HL-60 (cell line): ENCODE data around the gene B3GAT3.

Experiments
- DNase-seq, 2 experiments: peaks; one replicate each; pipeline ENCODE4 v3.0.0-alpha.2; 2010 to 2020; ENCODE audit warnings: low read depth in 1 of 2, low spot score in 1 of 2
- H3K27ac ChIP-seq: fragments of 250-450 bp; sonication (Bioruptor Pico); replicated peaks from 2 replicates; pipeline ENCODE4 v1.5.1; 2020; ENCODE audit warnings: mild to moderate bottlenecking, moderate library complexity
- H3K27me3 ChIP-seq: fragments of 250-450 bp; sonication (Bioruptor Pico); 2 replicates; pipeline ENCODE4 v1.5.1; 2021; ENCODE audit warnings: mild to moderate bottlenecking, moderate library complexity; ENCODE audit not compliant: insufficient read depth, poor library complexity, severe bottlenecking
- H3K4me3 ChIP-seq: replicated peaks from 2 replicates; pipeline ENCODE4 v1.5.1; 2011; ENCODE audit warnings: mild to moderate bottlenecking, control low read depth, low read length; ENCODE audit not compliant: insufficient read depth
- GABPA ChIP-seq: IDR thresholded peaks from 2 replicates; pipeline ENCODE4 v1.6.1; 2012; ENCODE audit warnings: low read depth
- POLR2AphosphoS5 ChIP-seq: IDR thresholded peaks from 2 replicates; pipeline ENCODE4 v1.6.1; 2012; ENCODE audit warnings: low read depth
- SPI1 ChIP-seq: IDR thresholded peaks from 2 replicates; pipeline ENCODE4 v1.6.1; 2012; ENCODE audit warnings: low read depth, mild to moderate bottlenecking, borderline replicate concordance
- TF ChIP-seq, protein P1 (sequence below): IDR thresholded peaks from one replicate; pipeline ENCODE4 v1.5.1; 2011; ENCODE audit warnings: low read length, control low read depth, inconsistent platforms; ENCODE audit not compliant: insufficient read depth
- TF ChIP-seq, protein P2 (sequence below): IDR thresholded peaks from 2 replicates; pipeline ENCODE4 v1.6.1; 2012; ENCODE audit warnings: low read depth; ENCODE audit not compliant: insufficient replicate concordance

The B3GAT3 gene

DNA sequence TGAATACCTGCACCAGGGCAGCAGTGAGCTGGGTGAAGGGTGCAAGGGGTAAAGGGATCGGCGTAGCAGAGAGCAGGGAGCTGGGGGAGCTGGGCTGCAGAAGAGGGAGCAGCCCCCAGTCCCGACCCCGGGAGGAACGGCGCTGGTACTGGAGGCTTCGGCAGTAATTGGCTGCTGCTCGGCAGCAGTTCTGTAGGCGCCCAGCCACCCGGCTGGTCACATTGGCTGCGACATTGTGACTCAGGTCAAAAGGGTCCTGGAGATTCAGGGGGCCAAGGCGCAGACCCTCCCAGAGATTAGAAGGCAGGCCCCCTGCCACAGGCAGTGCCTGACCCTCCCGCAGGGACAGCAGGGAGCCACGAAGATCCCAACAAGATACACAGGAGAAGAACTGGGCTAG is 45.9 kb downstream of the B3GAT3 start:
- H3K27me3 ChIP-seq: no peaks in the 10 kb centered on the region
- H3K4me3 ChIP-seq: no peak overlapping the region

DNA sequence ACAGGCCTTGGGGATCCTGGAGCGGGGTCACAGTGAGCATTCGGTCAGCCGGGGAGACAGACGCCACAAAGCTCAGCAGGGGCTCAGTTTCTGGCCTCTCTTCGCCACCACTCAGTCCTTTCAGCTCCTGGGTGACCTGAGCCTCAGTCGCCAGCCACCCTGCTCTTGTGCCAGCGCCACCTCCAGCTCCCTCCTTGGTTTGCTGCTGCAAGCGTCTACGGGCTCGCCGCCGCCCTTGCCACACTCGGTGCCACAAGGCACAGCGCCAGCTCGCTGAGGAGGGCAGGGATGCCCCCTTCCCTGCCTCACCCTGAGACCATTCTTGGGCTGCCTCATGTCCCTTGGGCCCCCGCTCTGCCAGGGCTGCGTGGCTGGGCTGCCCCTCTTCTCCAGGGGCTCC is 46.6 kb downstream of the B3GAT3 start:
- DNase-seq: peak in 1 of 2 experiments; percentile 46
- H3K27me3 ChIP-seq: no peaks in the 10 kb centered on the region
- no peak; the same call in 1 of the 2 replicates for TF ChIP-seq POLR2AphosphoS5
- TF ChIP-seq, protein P1, sequence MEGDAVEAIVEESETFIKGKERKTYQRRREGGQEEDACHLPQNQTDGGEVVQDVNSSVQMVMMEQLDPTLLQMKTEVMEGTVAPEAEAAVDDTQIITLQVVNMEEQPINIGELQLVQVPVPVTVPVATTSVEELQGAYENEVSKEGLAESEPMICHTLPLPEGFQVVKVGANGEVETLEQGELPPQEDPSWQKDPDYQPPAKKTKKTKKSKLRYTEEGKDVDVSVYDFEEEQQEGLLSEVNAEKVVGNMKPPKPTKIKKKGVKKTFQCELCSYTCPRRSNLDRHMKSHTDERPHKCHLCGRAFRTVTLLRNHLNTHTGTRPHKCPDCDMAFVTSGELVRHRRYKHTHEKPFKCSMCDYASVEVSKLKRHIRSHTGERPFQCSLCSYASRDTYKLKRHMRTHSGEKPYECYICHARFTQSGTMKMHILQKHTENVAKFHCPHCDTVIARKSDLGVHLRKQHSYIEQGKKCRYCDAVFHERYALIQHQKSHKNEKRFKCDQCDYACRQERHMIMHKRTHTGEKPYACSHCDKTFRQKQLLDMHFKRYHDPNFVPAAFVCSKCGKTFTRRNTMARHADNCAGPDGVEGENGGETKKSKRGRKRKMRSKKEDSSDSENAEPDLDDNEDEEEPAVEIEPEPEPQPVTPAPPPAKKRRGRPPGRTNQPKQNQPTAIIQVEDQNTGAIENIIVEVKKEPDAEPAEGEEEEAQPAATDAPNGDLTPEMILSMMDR: no peak
- peak overlapping the region; percentile 56 for H3K4me3 ChIP-seq
- H3K27ac ChIP-seq: peak overlapping the region; percentile 85

More for the DNA sequence above, 45.9 kb downstream of the B3GAT3 start:
- no peak overlapping the region for H3K27ac ChIP-seq
- TF ChIP-seq, protein P1: no peak
- TF ChIP-seq GABPA (no peak), SPI1 (no peak), POLR2AphosphoS5 (no peak)
- TF ChIP-seq, protein P2, sequence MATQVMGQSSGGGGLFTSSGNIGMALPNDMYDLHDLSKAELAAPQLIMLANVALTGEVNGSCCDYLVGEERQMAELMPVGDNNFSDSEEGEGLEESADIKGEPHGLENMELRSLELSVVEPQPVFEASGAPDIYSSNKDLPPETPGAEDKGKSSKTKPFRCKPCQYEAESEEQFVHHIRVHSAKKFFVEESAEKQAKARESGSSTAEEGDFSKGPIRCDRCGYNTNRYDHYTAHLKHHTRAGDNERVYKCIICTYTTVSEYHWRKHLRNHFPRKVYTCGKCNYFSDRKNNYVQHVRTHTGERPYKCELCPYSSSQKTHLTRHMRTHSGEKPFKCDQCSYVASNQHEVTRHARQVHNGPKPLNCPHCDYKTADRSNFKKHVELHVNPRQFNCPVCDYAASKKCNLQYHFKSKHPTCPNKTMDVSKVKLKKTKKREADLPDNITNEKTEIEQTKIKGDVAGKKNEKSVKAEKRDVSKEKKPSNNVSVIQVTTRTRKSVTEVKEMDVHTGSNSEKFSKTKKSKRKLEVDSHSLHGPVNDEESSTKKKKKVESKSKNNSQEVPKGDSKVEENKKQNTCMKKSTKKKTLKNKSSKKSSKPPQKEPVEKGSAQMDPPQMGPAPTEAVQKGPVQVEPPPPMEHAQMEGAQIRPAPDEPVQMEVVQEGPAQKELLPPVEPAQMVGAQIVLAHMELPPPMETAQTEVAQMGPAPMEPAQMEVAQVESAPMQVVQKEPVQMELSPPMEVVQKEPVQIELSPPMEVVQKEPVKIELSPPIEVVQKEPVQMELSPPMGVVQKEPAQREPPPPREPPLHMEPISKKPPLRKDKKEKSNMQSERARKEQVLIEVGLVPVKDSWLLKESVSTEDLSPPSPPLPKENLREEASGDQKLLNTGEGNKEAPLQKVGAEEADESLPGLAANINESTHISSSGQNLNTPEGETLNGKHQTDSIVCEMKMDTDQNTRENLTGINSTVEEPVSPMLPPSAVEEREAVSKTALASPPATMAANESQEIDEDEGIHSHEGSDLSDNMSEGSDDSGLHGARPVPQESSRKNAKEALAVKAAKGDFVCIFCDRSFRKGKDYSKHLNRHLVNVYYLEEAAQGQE: no peak
- DNase-seq: no peak

DNA sequence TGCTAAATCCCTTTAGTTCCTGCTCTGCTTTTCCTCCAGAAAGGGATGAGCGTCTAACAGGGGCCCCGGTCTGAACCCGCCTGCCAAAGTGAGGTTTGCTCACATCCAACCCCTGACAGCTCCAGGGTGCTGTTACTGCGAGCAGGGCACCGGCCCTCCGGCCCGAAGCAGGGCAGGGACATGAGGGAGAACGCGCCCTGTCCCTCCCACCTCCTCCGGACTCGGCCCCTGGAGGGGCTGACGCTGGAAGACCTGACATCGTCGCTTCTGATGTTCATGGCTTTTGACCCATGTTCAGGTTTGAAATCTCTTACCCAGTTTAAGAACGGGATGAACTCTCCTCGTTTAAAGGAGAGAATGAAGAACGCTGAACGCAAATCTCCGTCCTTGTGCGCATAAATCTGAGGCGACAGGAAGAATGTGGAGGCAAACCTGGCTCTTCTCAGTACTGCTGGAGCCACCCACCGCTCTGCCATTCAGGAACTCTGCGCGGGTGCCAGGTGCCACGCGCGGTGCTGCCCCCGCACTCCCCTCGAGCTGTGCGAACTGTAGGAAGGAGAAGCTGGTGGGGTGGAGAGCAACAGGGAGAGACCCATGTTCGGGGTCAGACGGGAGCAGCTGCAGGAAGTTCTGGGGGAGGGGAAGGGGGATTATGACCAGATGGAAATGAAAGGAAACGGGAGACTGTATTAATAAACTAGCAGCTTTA is 47.3 kb downstream of the B3GAT3 start:
- H3K27me3 ChIP-seq: no peaks in the 10 kb centered on the region
- peak in 1 of 2 experiments; percentile 45 for DNase-seq
- peak overlapping the region; percentile 56 for H3K4me3 ChIP-seq
- TF ChIP-seq POLR2AphosphoS5 (peak; percentile 51), SPI1 (no peak)
- peak overlapping the region; percentile 85 for H3K27ac ChIP-seq

DNA sequence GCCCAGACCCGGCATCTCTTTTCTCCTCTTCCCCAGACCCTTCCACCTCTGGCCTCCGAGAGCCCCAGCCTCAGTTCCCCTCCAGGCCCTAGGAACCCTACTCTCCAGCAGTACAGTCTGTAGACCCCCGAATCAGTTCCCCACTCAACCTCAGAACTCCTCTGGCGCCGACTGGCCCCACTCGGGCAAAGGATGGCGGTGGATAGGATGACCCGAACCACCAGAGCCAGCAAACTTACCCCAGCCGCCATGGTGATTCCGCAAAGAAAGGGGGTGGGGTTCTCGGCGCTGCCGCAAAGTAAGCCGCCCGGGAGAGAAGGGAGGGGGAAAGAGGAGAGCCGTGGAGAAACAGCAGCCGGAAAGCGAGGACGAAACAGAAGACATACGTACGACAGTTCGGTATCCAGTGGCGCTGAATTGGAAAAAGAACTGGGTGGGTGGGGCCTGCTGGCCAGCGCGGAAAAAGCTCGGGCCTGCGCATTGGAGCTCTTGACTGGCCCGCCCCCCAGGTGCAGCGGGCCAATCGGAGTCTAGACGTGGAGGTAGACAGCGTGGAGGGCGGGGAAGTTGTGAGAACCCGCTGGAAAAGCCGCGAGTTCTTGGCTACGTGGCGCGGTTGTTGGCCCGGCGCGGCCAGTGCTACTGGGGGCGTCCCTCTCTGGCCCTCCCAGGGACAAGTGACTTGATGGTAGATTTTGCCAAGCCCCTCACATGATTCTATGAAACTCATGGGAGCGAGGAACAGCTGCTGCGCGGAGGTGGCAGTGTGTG is 48.0 kb downstream of the B3GAT3 start, which contains the start of gene EEF1G:
EEF1G (minus strand) TSS at position 300 of the 771 bp plus-strand sequence; CDS start at position 251, 49 bp downstream.
- DNase-seq: peak; percentile 99 to 100

More for the DNA sequence above, 48.0 kb downstream of the B3GAT3 start, which contains the start of gene EEF1G:
- TF ChIP-seq POLR2AphosphoS5 (peak; percentile 14; the same call in 1 of the 2 replicates), SPI1 (no peak)
- TF ChIP-seq, protein P2: peak; percentile 81
- TF ChIP-seq, protein P1: no peak
- H3K27me3 ChIP-seq: no peaks in the 10 kb centered on the region
- H3K27ac ChIP-seq: peak within 1 kb of the TSS; percentile 85
- H3K4me3 ChIP-seq: peak within 1 kb of the TSS; percentile 70
